ENCODE results near the gene SSBP3. TPM values are rescaled to one million over a fixed set of nuclear protein-coding genes. Genes with fewer than 3 reads are reported as not detected.

The SSBP3 gene
- total RNA-seq, 1 donor from 2014 or later: 27.1 TPM

- no peaks in the 10 kb centered on the region for H3K27me3 ChIP-seq (ENCODE audit: control insufficient read depth in 3 of 3, insufficient read depth in 3 of 3, low read length in 3 of 3)
- H3K27ac ChIP-seq (ENCODE audit: low read depth, low read length): peak overlapping the region; percentile 66
- H3K4me1 ChIP-seq (ENCODE audit: control insufficient read depth in 3 of 3, insufficient read depth in 3 of 3, low read length in 3 of 3): peaks cover 57 to 78% (median 70%) of the 10 kb centered on the region in 3 donors
- peaks cover 0 to 2% (median 0%) of the 10 kb centered on the region in 3 donors for H3K36me3 ChIP-seq (ENCODE audit: control insufficient read depth in 3 of 3, insufficient read depth in 3 of 3, low read length in 3 of 3)
- H3K4me3 ChIP-seq (ENCODE audit: low read length in 3 of 3): peak overlapping the region in 2 of 3 donors; percentile 24 to 38
- peak overlapping the region in 2 of 3 donors; percentile 27 to 51 for H3K9ac ChIP-seq (ENCODE audit: low read depth in 1 of 3, low read length in 3 of 3)
- no peaks in the 10 kb centered on the region for H3K9me3 ChIP-seq (ENCODE audit: control insufficient read depth in 3 of 3, low read length in 3 of 3)
Observed at GRCh38 chr1:54340434-54340833, 65.8 kb downstream of the SSBP3 start.

- Histone ChIP-seq H3K9me3 (ENCODE audit: control insufficient read depth in 3 of 3, low read length in 3 of 3) (no peaks in the 10 kb centered on the region), H3K9ac (ENCODE audit: low read depth in 1 of 3, low read length in 3 of 3) (no peak overlapping the region), H3K4me3 (ENCODE audit: low read length in 3 of 3) (no peak overlapping the region), H3K27me3 (ENCODE audit: control insufficient read depth in 3 of 3, insufficient read depth in 3 of 3, low read length in 3 of 3) (no peaks in the 10 kb centered on the region), H3K27ac (ENCODE audit: low read depth, low read length) (no peak overlapping the region), H3K4me1 (ENCODE audit: control insufficient read depth in 3 of 3, insufficient read depth in 3 of 3, low read length in 3 of 3) (peaks cover 70 to 90% (median 83%) of the 10 kb centered on the region in 3 donors), H3K36me3 (ENCODE audit: control insufficient read depth in 3 of 3, insufficient read depth in 3 of 3, low read length in 3 of 3) (peaks cover 0 to 2% (median 0%) of the 10 kb centered on the region in 3 donors)
Observed at GRCh38 chr1:54339126-54339525, 67.1 kb downstream of the SSBP3 start.

GRCh38 chr1:54338464-54338863, 67.7 kb downstream of the SSBP3 start:
- Histone ChIP-seq H3K9me3 (ENCODE audit: control insufficient read depth in 3 of 3, low read length in 3 of 3) (no peaks in the 10 kb centered on the region), H3K9ac (ENCODE audit: low read depth in 1 of 3, low read length in 3 of 3) (no peak overlapping the region), H3K4me3 (ENCODE audit: low read length in 3 of 3) (no peak overlapping the region), H3K27me3 (ENCODE audit: control insufficient read depth in 3 of 3, insufficient read depth in 3 of 3, low read length in 3 of 3) (no peaks in the 10 kb centered on the region), H3K36me3 (ENCODE audit: control insufficient read depth in 3 of 3, insufficient read depth in 3 of 3, low read length in 3 of 3) (peaks cover 0 to 2% (median 0%) of the 10 kb centered on the region in 3 donors), H3K4me1 (ENCODE audit: control insufficient read depth in 3 of 3, insufficient read depth in 3 of 3, low read length in 3 of 3) (peaks cover 73 to 90% (median 84%) of the 10 kb centered on the region in 3 donors), H3K27ac (ENCODE audit: low read depth, low read length) (no peak overlapping the region)

GRCh38 chr1:54337928-54338327, 68.3 kb downstream of the SSBP3 start:
- Histone ChIP-seq H3K4me3 (ENCODE audit: low read length in 3 of 3) (no peak overlapping the region), H3K4me1 (ENCODE audit: control insufficient read depth in 3 of 3, insufficient read depth in 3 of 3, low read length in 3 of 3) (peaks cover 73 to 90% (median 84%) of the 10 kb centered on the region in 3 donors), H3K27me3 (ENCODE audit: control insufficient read depth in 3 of 3, insufficient read depth in 3 of 3, low read length in 3 of 3) (no peaks in the 10 kb centered on the region), H3K9ac (ENCODE audit: low read depth in 1 of 3, low read length in 3 of 3) (peak overlapping the region in 1 of 3 donors; percentile 6), H3K27ac (ENCODE audit: low read depth, low read length) (no peak overlapping the region), H3K9me3 (ENCODE audit: control insufficient read depth in 3 of 3, low read length in 3 of 3) (no peaks in the 10 kb centered on the region), H3K36me3 (ENCODE audit: control insufficient read depth in 3 of 3, insufficient read depth in 3 of 3, low read length in 3 of 3) (peaks cover 0 to 2% (median 0%) of the 10 kb centered on the region in 3 donors)

- Histone ChIP-seq H3K27me3 (ENCODE audit: control insufficient read depth in 3 of 3, insufficient read depth in 3 of 3, low read length in 3 of 3) (no peaks in the 10 kb centered on the region), H3K4me1 (ENCODE audit: control insufficient read depth in 3 of 3, insufficient read depth in 3 of 3, low read length in 3 of 3) (peaks cover 75 to 90% (median 84%) of the 10 kb centered on the region in 3 donors), H3K4me3 (ENCODE audit: low read length in 3 of 3) (no peak overlapping the region), H3K36me3 (ENCODE audit: control insufficient read depth in 3 of 3, insufficient read depth in 3 of 3, low read length in 3 of 3) (peaks cover 0 to 2% (median 0%) of the 10 kb centered on the region in 3 donors), H3K27ac (ENCODE audit: low read depth, low read length) (no peak overlapping the region), H3K9ac (ENCODE audit: low read depth in 1 of 3, low read length in 3 of 3) (peak overlapping the region in 1 of 3 donors; percentile 33), H3K9me3 (ENCODE audit: control insufficient read depth in 3 of 3, low read length in 3 of 3) (no peaks in the 10 kb centered on the region)
Observed at GRCh38 chr1:54337034-54337433, 69.2 kb downstream of the SSBP3 start.

GRCh38 chr1:54336116-54336515, 70.1 kb downstream of the SSBP3 start:
- no peaks in the 10 kb centered on the region for H3K27me3 ChIP-seq (ENCODE audit: control insufficient read depth in 3 of 3, insufficient read depth in 3 of 3, low read length in 3 of 3)
- no peaks in the 10 kb centered on the region for H3K9me3 ChIP-seq (ENCODE audit: control insufficient read depth in 3 of 3, low read length in 3 of 3)
- H3K4me3 ChIP-seq (ENCODE audit: low read length in 3 of 3): peak overlapping the region in 2 of 3 donors; percentile 60 to 75
- H3K4me1 ChIP-seq (ENCODE audit: control insufficient read depth in 3 of 3, insufficient read depth in 3 of 3, low read length in 3 of 3): peaks cover 81 to 90% (median 84%) of the 10 kb centered on the region in 3 donors
- H3K9ac ChIP-seq (ENCODE audit: low read depth in 1 of 3, low read length in 3 of 3): peak overlapping the region in 1 of 3 donors; percentile 88
- peak overlapping the region; percentile 94 for H3K27ac ChIP-seq (ENCODE audit: low read depth, low read length)
- peaks cover 0 to 2% (median 0%) of the 10 kb centered on the region in 3 donors for H3K36me3 ChIP-seq (ENCODE audit: control insufficient read depth in 3 of 3, insufficient read depth in 3 of 3, low read length in 3 of 3)

- H3K27ac ChIP-seq (ENCODE audit: low read depth, low read length): peak overlapping the region; percentile 94
- peaks cover 81 to 90% (median 84%) of the 10 kb centered on the region in 3 donors for H3K4me1 ChIP-seq (ENCODE audit: control insufficient read depth in 3 of 3, insufficient read depth in 3 of 3, low read length in 3 of 3)
- peak overlapping the region; percentile 58 to 88 (median 78) for H3K9ac ChIP-seq (ENCODE audit: low read depth in 1 of 3, low read length in 3 of 3)
- peaks cover 0 to 2% (median 0%) of the 10 kb centered on the region in 3 donors for H3K36me3 ChIP-seq (ENCODE audit: control insufficient read depth in 3 of 3, insufficient read depth in 3 of 3, low read length in 3 of 3)
- peak overlapping the region; percentile 60 to 75 (median 64) for H3K4me3 ChIP-seq (ENCODE audit: low read length in 3 of 3)
- H3K27me3 ChIP-seq (ENCODE audit: control insufficient read depth in 3 of 3, insufficient read depth in 3 of 3, low read length in 3 of 3): no peaks in the 10 kb centered on the region
- H3K9me3 ChIP-seq (ENCODE audit: control insufficient read depth in 3 of 3, low read length in 3 of 3): no peaks in the 10 kb centered on the region
Observed at GRCh38 chr1:54335755-54336108, 70.5 kb downstream of the SSBP3 start.

GRCh38 chr1:54335011-54335754, 71.0 kb downstream of the SSBP3 start:
- Histone ChIP-seq H3K9me3 (ENCODE audit: control insufficient read depth in 3 of 3, low read length in 3 of 3) (no peaks in the 10 kb centered on the region), H3K4me3 (ENCODE audit: low read length in 3 of 3) (peak overlapping the region; percentile 60 to 75 (median 64)), H3K27ac (ENCODE audit: low read depth, low read length) (peak overlapping the region; percentile 94), H3K36me3 (ENCODE audit: control insufficient read depth in 3 of 3, insufficient read depth in 3 of 3, low read length in 3 of 3) (peaks cover 0 to 2% (median 0%) of the 10 kb centered on the region in 3 donors), H3K4me1 (ENCODE audit: control insufficient read depth in 3 of 3, insufficient read depth in 3 of 3, low read length in 3 of 3) (peaks cover 81 to 90% (median 84%) of the 10 kb centered on the region in 3 donors), H3K27me3 (ENCODE audit: control insufficient read depth in 3 of 3, insufficient read depth in 3 of 3, low read length in 3 of 3) (no peaks in the 10 kb centered on the region), H3K9ac (ENCODE audit: low read depth in 1 of 3, low read length in 3 of 3) (peak overlapping the region; percentile 58 to 88 (median 78))

GRCh38 chr1:54332781-54333585, 73.2 kb downstream of the SSBP3 start:
- Histone ChIP-seq H3K4me3 (ENCODE audit: low read length in 3 of 3) (peak overlapping the region in 2 of 3 donors; percentile 10 to 13), H3K27me3 (ENCODE audit: control insufficient read depth in 3 of 3, insufficient read depth in 3 of 3, low read length in 3 of 3) (no peaks in the 10 kb centered on the region), H3K9ac (ENCODE audit: low read depth in 1 of 3, low read length in 3 of 3) (peak overlapping the region in 2 of 3 donors; percentile 55 to 62), H3K36me3 (ENCODE audit: control insufficient read depth in 3 of 3, insufficient read depth in 3 of 3, low read length in 3 of 3) (peaks cover 0 to 2% (median 0%) of the 10 kb centered on the region in 3 donors), H3K4me1 (ENCODE audit: control insufficient read depth in 3 of 3, insufficient read depth in 3 of 3, low read length in 3 of 3) (peaks cover 86 to 93% (median 92%) of the 10 kb centered on the region in 3 donors), H3K27ac (ENCODE audit: low read depth, low read length) (peak overlapping the region; percentile 60), H3K9me3 (ENCODE audit: control insufficient read depth in 3 of 3, low read length in 3 of 3) (no peaks in the 10 kb centered on the region)

All from skeletal muscle tissue (tissue), 4 donors.